Bladder microvascular endothelial cell (primary cell): ENCODE measurements around the gene HOXA10. TPM values are rescaled to one million over a fixed set of nuclear protein-coding genes. Genes with fewer than 3 reads are reported as not detected.

ENCODE experiments used
- total RNA-seq: library from RNA; depleted of rRNA; stranded (reverse); fragments of >200 nt; gene quantifications from 2 replicates; pipeline ENCODE4 v1.2.3, GENCODE V29; 2014

Gene HOXA10
- total RNA-seq: 2.3 and 2.6 TPM in 2 replicates

GRCh38 chr7:27173956-27174873 is at the start of gene HOXA10:
HOXA10 (minus strand) TSS chr7:27174320; CDS start chr7:27174306, 14 bp downstream.

GRCh38 chr7:27199849-27200760 is 26.0 kb upstream of the HOXA10 start, which contains the start of gene HOXA13:
HOXA13 (minus strand) TSS chr7:27200091; CDS start chr7:27200077, 14 bp downstream.

DNA sequence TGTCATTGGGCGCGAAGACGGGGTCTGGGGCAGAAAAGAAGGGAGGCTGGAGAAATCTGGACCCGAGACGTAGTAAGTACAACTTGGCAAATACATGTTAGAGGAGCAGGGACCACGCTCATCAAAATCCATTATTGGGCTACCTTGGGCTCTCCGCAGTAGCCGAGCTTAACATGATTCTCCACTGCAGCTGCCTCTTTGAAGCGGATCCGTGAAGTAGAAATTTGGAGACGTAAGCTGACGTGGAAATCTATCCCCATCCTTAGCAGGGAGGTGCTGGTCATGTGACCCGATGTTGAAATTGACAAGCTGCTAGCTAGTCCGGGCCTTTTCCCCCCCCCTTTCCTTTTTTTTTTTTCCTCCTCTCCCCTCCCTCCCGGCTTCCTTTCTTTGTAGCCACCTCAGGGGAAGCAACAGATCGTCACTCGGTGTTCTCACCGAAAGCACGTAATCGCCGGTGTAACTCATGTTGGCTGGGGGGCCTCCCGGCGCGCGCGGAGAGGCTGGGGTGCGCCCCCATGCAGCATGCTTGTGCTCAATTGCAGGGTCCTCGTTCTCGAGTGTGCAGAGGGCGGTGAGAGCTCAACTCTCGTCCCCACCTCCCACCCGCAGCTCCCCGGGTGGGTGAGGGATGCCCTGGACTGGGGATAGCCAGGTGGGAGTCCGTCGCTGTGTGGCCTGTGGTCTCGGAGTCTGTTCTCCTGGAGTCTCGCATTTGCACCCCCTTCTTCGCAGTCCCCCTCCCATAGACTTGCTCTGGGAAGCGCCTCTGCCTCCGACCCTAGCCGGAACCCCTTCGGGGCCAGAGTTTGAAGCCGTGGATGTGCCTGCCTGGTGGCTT is 11.1 kb upstream of the HOXA10 start, which contains the start of gene HOXA11:
Gene HOXA11 (minus strand): TSS at position 220 of the 841 bp plus-strand sequence. CDS start 88 bp downstream, at position 132.

GRCh38 chr7:27165089-27165995 is 8.8 kb downstream of the HOXA10 start, which contains the start of gene HOXA9:
HOXA9 (minus strand) TSS chr7:27165537; CDS start chr7:27165457, 80 bp downstream.

GRCh38 chr7:27156508-27156898 is 17.6 kb downstream of the HOXA10 start, which contains the start of gene HOXA7:
HOXA7 (minus strand) TSS chr7:27156675; CDS start chr7:27156545, 130 bp downstream.

DNA sequence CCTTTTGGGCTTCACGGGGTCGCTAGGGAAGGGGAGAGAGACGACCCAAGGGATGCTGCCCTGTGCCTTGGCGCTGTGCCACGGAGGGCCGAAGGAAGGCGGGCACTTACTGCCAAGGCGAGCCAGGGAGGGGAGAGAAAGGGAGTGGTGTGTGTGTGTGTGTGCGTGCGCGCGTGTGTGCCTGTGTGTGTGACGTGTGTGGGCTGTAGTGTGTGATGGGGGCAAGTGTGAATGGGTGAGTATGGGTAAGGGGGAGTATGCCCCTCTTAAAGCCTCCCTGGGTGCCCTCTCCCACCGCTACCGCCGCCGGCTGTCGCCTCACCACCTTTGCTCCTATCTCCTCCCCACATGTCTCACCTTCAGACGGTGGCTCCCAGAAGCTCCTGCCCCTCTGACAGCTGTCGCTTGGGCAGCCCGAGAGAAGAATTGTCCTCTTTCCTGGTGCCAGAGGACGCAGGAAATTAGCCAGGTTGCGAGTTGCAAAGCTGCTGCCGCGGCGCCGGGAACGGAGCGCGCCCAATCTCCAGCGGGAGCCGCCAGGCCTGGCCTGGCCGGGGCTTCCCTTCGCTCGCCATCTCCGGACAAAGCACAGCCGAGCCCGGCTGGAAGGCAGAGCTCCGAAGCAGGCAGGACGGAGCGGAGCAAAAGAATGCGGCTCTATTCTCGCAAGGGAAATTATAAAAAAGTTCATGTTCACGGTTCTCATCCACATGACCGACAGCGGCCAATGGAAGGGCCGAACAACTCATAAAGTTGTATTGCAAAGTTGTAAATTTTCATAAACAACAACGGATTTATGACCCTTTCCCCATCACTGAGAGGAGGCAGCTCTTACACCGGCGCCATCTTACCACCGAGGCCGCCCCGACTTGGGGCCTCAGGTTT is 21.9 kb downstream of the HOXA10 start, which contains the start of gene HOXA3:
Gene HOXA3 (minus strand): TSS at position 653 of the 885 bp plus-strand sequence. CDS start 41,943 bp downstream, outside the sequence.

GRCh38 chr7:27147199-27148030 is 26.7 kb downstream of the HOXA10 start, which contains the start of gene HOXA6:
HOXA6 (minus strand) TSS chr7:27147774; CDS start chr7:27147749, 25 bp downstream.

GRCh38 chr7:27143023-27143949 is 30.8 kb downstream of the HOXA10 start, which contains the start of gene HOXA5:
HOXA5 (minus strand) TSS chr7:27143681; CDS start chr7:27143607, 74 bp downstream.

GRCh38 chr7:27130540-27131389 is 43.4 kb downstream of the HOXA10 start, which contains the start of gene HOXA4:
HOXA4 (minus strand) TSS chr7:27130757; CDS start chr7:27130733, 24 bp downstream.

Other genes with a start within 250 kb of the HOXA10 start
- 0.49 and 0.63 TPM in 2 replicates for gene HOXA1, start 78.3 kb downstream of the HOXA10 start, total RNA-seq
- 0.44 and 0.49 TPM in 2 replicates for gene HOXA2, start 71.6 kb downstream of the HOXA10 start, total RNA-seq
- gene HOXA4, start 43.6 kb downstream of the HOXA10 start, total RNA-seq: 0.16 and 0.57 TPM in 2 replicates
- 7.4 and 8.3 TPM in 2 replicates for gene HOXA5, start 30.6 kb downstream of the HOXA10 start, total RNA-seq
- 2.3 and 6.9 TPM in 2 replicates for gene HOXA6, start 26.5 kb downstream of the HOXA10 start, total RNA-seq
- gene HOXA3, start 21.7 kb downstream of the HOXA10 start, total RNA-seq: 0.97 and 2.3 TPM in 2 replicates
- gene HOXA7, start 17.6 kb downstream of the HOXA10 start, total RNA-seq: 1.5 and 2.1 TPM in 2 replicates
- 5.0 and 5.7 TPM in 2 replicates for gene HOXA9, start 8.8 kb downstream of the HOXA10 start, total RNA-seq
- 0.31 and 0.49 TPM in 2 replicates for gene HOXA11, start 10.9 kb upstream of the HOXA10 start, total RNA-seq
- gene HOXA13, start 25.8 kb upstream of the HOXA10 start, total RNA-seq: not detected in 2 replicates
- gene EVX1, start 68.5 kb upstream of the HOXA10 start, total RNA-seq: not detected in 2 replicates